A673 (cell line): ENCODE data around the gene AOPEP.

ENCODE experiments used
- EZH2 ChIP-seq: fragments of 200-600 bp; sonication (generic); IDR thresholded peaks from 2 replicates; pipeline ENCODE4 v1.6.1; 2017; ENCODE audit warnings: borderline replicate concordance, low read depth, mild to moderate bottlenecking, mixed read lengths, antibody characterized with exemption, low read length; ENCODE audit not compliant: poor library complexity, severe bottlenecking
- TF ChIP-seq, protein P1 (sequence below): fragments of 300-800, 200-600 bp; sonication (generic); conservative IDR thresholded peaks from 2 replicates; pipeline ENCODE4 v1.5.1; 2017; ENCODE audit warnings: low read depth, mild to moderate bottlenecking, antibody characterized with exemption, low read length, moderate library complexity, mixed read lengths

DNA sequence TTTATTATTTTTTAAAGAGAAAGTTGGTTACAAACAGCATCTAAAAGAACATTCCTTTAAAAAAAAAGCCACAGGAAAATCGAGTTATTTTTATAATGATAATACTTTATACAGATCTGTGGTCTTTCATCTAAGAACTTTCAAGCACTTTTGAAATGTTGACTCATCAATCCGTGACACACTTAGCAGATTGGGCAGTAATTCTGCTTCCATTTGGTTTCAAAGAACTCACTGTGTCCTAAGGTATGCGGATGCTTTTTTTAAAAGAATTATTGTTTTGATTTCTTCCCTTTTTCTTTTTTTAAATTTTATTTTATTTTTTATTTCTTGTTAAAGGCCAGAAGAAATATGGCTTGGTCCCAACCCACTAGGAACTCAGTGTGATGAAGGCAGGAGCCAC, 147.8 kb downstream of the AOPEP start:
- TF ChIP-seq, protein P1, sequence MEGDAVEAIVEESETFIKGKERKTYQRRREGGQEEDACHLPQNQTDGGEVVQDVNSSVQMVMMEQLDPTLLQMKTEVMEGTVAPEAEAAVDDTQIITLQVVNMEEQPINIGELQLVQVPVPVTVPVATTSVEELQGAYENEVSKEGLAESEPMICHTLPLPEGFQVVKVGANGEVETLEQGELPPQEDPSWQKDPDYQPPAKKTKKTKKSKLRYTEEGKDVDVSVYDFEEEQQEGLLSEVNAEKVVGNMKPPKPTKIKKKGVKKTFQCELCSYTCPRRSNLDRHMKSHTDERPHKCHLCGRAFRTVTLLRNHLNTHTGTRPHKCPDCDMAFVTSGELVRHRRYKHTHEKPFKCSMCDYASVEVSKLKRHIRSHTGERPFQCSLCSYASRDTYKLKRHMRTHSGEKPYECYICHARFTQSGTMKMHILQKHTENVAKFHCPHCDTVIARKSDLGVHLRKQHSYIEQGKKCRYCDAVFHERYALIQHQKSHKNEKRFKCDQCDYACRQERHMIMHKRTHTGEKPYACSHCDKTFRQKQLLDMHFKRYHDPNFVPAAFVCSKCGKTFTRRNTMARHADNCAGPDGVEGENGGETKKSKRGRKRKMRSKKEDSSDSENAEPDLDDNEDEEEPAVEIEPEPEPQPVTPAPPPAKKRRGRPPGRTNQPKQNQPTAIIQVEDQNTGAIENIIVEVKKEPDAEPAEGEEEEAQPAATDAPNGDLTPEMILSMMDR = no peak
- no peak for TF ChIP-seq EZH2
